ENCODE data around the gene MFSD6. TPM values are rescaled to one million over a fixed set of nuclear protein-coding genes. Genes with fewer than 3 reads are reported as not detected.

MFSD6 gene
- total and polyA plus RNA-seq, 2 experiments from 2014 or later: 0.62 to 1.5 TPM

GRCh38 chr2:190528521-190529001 is 120.4 kb downstream of the MFSD6 start:
- Histone ChIP-seq H3K27ac (no peak overlapping the region), H3K9me3 (ENCODE audit: low read depth) (no peaks in the 10 kb centered on the region), H3K27me3 (no peaks in the 10 kb centered on the region), H3K36me3 (no peaks in the 10 kb centered on the region), H3K4me3 (no peak overlapping the region), H3K4me1 (ENCODE audit: low read depth) (peaks cover 12% of the 10 kb centered on the region)
- TF ChIP-seq CTCF (IDR thresholded peaks at IDR 0.05; ENCODE audit: low read depth, low read length): no peak
- peak in 1 of 2 donors; percentile 87 for DNase-seq (ENCODE audit: low read depth in 1 of 2, low spot score in 1 of 2)

- Histone ChIP-seq H3K36me3 (no peaks in the 10 kb centered on the region), H3K4me3 (no peak overlapping the region), H3K9me3 (ENCODE audit: low read depth) (no peaks in the 10 kb centered on the region), H3K4me1 (ENCODE audit: low read depth) (peaks cover 12% of the 10 kb centered on the region), H3K27me3 (no peaks in the 10 kb centered on the region), H3K27ac (no peak overlapping the region)
- DNase-seq (ENCODE audit: low read depth in 1 of 2, low spot score in 1 of 2): no peak
- no peak for TF ChIP-seq CTCF (IDR thresholded peaks at IDR 0.05; ENCODE audit: low read depth, low read length)
These were observed 121.5 kb downstream of the MFSD6 start for GRCh38 chr2:190529486-190530247.

GRCh38 chr2:190530248-190530900 is 122.2 kb downstream of the MFSD6 start:
- DNase-seq (ENCODE audit: low read depth in 1 of 2, low spot score in 1 of 2): peak in 1 of 2 donors; percentile 81
- H3K9me3 ChIP-seq (ENCODE audit: low read depth): no peaks in the 10 kb centered on the region
- no peaks in the 10 kb centered on the region for H3K27me3 ChIP-seq
- no peak for TF ChIP-seq CTCF (IDR thresholded peaks at IDR 0.05; ENCODE audit: low read depth, low read length)
- no peak overlapping the region for H3K4me3 ChIP-seq
- peaks cover 15% of the 10 kb centered on the region for H3K4me1 ChIP-seq (ENCODE audit: low read depth)
- H3K27ac ChIP-seq: peak overlapping the region; percentile 48
- H3K36me3 ChIP-seq: no peaks in the 10 kb centered on the region

- H3K4me1 ChIP-seq (ENCODE audit: low read depth): peaks cover 27% of the 10 kb centered on the region
- H3K27me3 ChIP-seq: no peaks in the 10 kb centered on the region
- TF ChIP-seq CTCF (IDR thresholded peaks at IDR 0.05; ENCODE audit: low read depth, low read length): no peak
- H3K27ac ChIP-seq: no peak overlapping the region
- DNase-seq (ENCODE audit: low read depth in 1 of 2, low spot score in 1 of 2): no peak
- no peaks in the 10 kb centered on the region for H3K9me3 ChIP-seq (ENCODE audit: low read depth)
- no peak overlapping the region for H3K4me3 ChIP-seq
- H3K36me3 ChIP-seq: no peaks in the 10 kb centered on the region
These were observed 124.4 kb downstream of the MFSD6 start for GRCh38 chr2:190532581-190532980.

GRCh38 chr2:190533175-190533967 is 125.2 kb downstream of the MFSD6 start:
- Histone ChIP-seq H3K36me3 (no peaks in the 10 kb centered on the region), H3K9me3 (ENCODE audit: low read depth) (no peaks in the 10 kb centered on the region), H3K4me1 (ENCODE audit: low read depth) (peaks cover 27% of the 10 kb centered on the region), H3K27ac (no peak overlapping the region), H3K4me3 (no peak overlapping the region), H3K27me3 (no peaks in the 10 kb centered on the region)
- no peak for TF ChIP-seq CTCF (IDR thresholded peaks at IDR 0.05; ENCODE audit: low read depth, low read length)
- peak in 1 of 2 donors; percentile 42 for DNase-seq (ENCODE audit: low read depth in 1 of 2, low spot score in 1 of 2)
